ENCODE data around the gene PSAT1. TPM values are rescaled to one million over a fixed set of nuclear protein-coding genes. Genes with fewer than 3 reads are reported as not detected.
A peak's percentile ranks its signal among the peaks of the same experiment; 100 is the strongest.

The PSAT1 gene
- total RNA-seq, 1 donor from 2014 or later, result 142 TPM

DNA sequence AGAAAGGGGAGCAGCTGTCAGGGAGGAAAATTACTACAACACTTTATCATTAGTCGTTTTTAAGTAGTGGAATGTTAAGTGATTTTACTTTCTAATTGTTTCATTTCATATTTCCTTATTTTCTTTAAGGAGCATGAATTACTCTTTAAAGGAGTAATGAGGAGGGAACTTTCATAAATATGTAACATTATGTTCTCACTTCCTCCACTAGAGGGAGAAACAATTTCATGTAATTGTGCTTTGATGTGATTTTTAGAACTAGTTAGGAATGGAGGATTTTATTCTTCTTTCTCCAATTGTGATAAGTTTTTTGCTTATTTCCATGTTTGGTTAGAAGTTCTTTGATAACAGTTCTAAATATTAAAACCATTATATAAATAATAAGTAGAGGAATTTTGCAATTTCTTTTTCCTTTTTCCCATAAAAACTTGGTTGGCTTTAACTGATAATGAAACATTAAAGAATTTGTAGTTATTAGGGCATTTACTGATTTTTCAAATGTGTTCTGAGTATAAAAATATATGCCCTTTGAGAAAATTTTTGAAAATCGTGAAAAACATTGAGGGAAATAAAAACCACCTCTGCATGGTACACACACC lies 35.4 kb upstream of the PSAT1 start:
- H3K4me3 ChIP-seq (ENCODE audit: low read depth, low read length), result no peak overlapping the region
- FAIRE-seq, result no peak
- H3K27me3 ChIP-seq (ENCODE audit: control insufficient read depth, insufficient read depth, low read length), result no peaks in the 10 kb centered on the region
- TF ChIP-seq, protein P1, sequence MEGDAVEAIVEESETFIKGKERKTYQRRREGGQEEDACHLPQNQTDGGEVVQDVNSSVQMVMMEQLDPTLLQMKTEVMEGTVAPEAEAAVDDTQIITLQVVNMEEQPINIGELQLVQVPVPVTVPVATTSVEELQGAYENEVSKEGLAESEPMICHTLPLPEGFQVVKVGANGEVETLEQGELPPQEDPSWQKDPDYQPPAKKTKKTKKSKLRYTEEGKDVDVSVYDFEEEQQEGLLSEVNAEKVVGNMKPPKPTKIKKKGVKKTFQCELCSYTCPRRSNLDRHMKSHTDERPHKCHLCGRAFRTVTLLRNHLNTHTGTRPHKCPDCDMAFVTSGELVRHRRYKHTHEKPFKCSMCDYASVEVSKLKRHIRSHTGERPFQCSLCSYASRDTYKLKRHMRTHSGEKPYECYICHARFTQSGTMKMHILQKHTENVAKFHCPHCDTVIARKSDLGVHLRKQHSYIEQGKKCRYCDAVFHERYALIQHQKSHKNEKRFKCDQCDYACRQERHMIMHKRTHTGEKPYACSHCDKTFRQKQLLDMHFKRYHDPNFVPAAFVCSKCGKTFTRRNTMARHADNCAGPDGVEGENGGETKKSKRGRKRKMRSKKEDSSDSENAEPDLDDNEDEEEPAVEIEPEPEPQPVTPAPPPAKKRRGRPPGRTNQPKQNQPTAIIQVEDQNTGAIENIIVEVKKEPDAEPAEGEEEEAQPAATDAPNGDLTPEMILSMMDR (IDR thresholded peaks at IDR 0.05; ENCODE audit: insufficient read depth, low read length, severe bottlenecking), result peak; percentile 31
- H3K36me3 ChIP-seq (ENCODE audit: control insufficient read depth, insufficient read depth, low read length), result no peaks in the 10 kb centered on the region
- DNase-seq (ENCODE audit: low read depth), result peak; percentile 45

DNA sequence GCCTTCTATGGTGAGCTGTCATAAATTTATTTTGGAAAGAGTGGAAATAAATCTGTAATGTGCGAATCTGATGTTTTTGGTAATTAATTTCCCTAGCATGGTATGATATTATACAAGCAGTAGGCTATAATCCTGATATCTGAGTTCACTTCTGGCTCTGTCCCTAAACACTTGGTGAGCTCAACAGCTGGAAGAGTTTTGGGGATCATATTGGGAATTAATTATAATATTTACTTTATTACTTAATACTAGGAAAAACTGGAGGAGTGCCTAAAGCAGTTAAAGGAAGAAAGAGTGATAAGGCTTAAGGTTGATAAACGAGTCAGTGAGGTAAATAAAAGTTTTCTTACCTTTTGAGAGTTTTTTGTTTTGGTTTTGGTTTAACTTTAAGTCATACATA lies 34.3 kb upstream of the PSAT1 start:
- FAIRE-seq, result no peak

DNA sequence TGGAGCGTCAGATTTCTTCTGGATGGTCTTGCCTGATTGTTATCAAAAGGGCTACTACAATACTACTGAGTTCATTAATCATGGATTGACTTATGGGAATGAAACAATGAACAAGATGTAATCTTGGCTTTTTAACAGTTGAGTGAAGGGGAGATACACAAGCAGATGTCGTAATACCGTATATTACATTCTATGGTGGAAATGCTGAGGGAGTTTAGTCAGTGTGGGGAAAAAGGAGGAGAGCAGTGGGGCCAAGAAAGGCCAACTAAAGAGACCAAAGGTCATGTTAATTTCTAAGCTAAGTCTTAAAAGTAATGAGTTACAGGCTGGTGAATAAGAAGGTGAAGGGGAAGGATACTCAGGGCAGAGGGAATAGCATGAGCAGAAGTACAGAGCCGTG lies 29.0 kb upstream of the PSAT1 start:
- FAIRE-seq, result no peak
- no peak for DNase-seq (ENCODE audit: low read depth)
- H3K36me3 ChIP-seq (ENCODE audit: control insufficient read depth, insufficient read depth, low read length), result no peaks in the 10 kb centered on the region

More for the DNA sequence above, 34.3 kb upstream of the PSAT1 start:
- Histone ChIP-seq H3K27me3 (ENCODE audit: control insufficient read depth, insufficient read depth, low read length) (no peaks in the 10 kb centered on the region), H3K36me3 (ENCODE audit: control insufficient read depth, insufficient read depth, low read length) (no peaks in the 10 kb centered on the region), H3K4me3 (ENCODE audit: low read depth, low read length) (no peak overlapping the region)
- DNase-seq (ENCODE audit: low read depth), result no peak
- TF ChIP-seq, protein P1 (IDR thresholded peaks at IDR 0.05; ENCODE audit: insufficient read depth, low read length, severe bottlenecking), result no peak

DNA sequence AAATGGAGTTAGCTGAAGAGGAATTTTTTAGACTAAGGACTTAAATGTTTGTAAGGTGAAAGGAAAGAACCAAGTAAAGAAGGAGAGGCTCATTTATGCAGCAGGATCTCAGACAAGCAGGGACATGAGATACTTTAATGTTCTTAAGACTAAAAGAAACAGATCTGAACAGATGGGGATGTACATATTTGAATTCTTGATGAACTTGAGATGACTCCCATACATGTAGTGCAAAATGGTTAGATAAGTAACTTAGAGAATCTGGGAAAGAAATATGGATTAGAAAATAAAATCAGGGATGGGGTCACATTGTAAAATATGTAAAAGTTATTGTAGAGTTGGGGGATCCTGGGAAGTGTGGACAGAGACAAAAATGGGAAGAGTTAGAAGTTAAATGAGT lies 27.1 kb upstream of the PSAT1 start:
- no peak overlapping the region for H3K4me3 ChIP-seq (ENCODE audit: low read depth, low read length)
- H3K36me3 ChIP-seq (ENCODE audit: control insufficient read depth, insufficient read depth, low read length), result no peaks in the 10 kb centered on the region
- TF ChIP-seq, protein P1 (IDR thresholded peaks at IDR 0.05; ENCODE audit: insufficient read depth, low read length, severe bottlenecking), result no peak
- FAIRE-seq (no peak), DNase-seq (ENCODE audit: low read depth) (no peak)
- no peaks in the 10 kb centered on the region for H3K27me3 ChIP-seq (ENCODE audit: control insufficient read depth, insufficient read depth, low read length)

More for the DNA sequence above, 29.0 kb upstream of the PSAT1 start:
- TF ChIP-seq, protein P1 (IDR thresholded peaks at IDR 0.05; ENCODE audit: insufficient read depth, low read length, severe bottlenecking), result no peak
- H3K27me3 ChIP-seq (ENCODE audit: control insufficient read depth, insufficient read depth, low read length), result no peaks in the 10 kb centered on the region
- no peak overlapping the region for H3K4me3 ChIP-seq (ENCODE audit: low read depth, low read length)

DNA sequence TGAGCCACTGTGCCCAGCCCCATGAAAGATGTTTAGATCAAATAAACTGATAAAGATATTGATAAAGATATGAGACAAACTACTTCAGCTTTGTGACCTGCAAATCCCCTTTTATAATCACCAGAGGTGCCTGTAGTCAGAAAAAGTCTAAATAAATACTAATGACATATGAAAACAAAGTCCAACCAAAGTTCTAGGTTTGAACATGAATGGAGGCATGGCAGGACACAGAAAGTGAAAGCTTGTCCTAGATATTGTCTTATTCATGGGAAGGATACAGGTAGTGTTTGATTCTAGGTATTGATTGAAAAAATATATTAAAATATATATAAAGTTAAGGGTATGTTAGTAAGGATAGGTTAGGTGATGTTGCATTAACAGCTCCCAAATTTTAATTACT lies 24.6 kb upstream of the PSAT1 start:
- Histone ChIP-seq H3K27me3 (ENCODE audit: control insufficient read depth, insufficient read depth, low read length) (no peaks in the 10 kb centered on the region), H3K4me3 (ENCODE audit: low read depth, low read length) (no peak overlapping the region), H3K36me3 (ENCODE audit: control insufficient read depth, insufficient read depth, low read length) (no peaks in the 10 kb centered on the region)
- TF ChIP-seq, protein P1 (IDR thresholded peaks at IDR 0.05; ENCODE audit: insufficient read depth, low read length, severe bottlenecking), result no peak
- no peak for DNase-seq (ENCODE audit: low read depth)
- no peak for FAIRE-seq

DNA sequence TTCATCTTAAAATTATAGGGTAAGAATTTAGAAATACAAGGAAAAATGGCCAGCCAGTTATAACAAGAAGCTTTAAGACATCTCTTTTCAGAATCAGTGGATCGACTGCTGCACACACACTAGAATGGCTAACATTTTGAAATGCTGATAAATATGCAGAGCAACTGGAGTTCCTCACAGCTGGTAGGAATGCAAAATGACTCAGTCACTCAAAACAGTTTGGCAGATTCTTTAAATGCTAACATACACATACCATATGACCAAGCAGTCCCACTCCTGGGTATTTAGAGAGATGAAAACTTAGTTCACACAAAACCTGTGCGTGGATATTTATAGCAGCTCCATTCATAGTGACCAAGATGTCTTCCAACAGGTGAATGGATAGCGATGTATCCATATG lies 23.2 kb upstream of the PSAT1 start:
- Histone ChIP-seq H3K27me3 (ENCODE audit: control insufficient read depth, insufficient read depth, low read length) (no peaks in the 10 kb centered on the region), H3K4me3 (ENCODE audit: low read depth, low read length) (no peak overlapping the region), H3K36me3 (ENCODE audit: control insufficient read depth, insufficient read depth, low read length) (no peaks in the 10 kb centered on the region)
- no peak for FAIRE-seq
- TF ChIP-seq, protein P1 (IDR thresholded peaks at IDR 0.05; ENCODE audit: insufficient read depth, low read length, severe bottlenecking), result no peak
- DNase-seq (ENCODE audit: low read depth), result peak; percentile 16
